Kidney glomerular epithelial cell (primary cell): ENCODE measurements around the gene DDIT4.
"Not testable (repeated sequence)": the region's sequence is repeated elsewhere in the genome, so short reads cannot be mapped to it uniquely, and the experiment has no call there.

ENCODE experiments used
- DNase-seq: peaks from one replicate; lab custom pipeline; 2025; lab: John Stamatoyannopoulos, UW

Gene DDIT4

DNA sequence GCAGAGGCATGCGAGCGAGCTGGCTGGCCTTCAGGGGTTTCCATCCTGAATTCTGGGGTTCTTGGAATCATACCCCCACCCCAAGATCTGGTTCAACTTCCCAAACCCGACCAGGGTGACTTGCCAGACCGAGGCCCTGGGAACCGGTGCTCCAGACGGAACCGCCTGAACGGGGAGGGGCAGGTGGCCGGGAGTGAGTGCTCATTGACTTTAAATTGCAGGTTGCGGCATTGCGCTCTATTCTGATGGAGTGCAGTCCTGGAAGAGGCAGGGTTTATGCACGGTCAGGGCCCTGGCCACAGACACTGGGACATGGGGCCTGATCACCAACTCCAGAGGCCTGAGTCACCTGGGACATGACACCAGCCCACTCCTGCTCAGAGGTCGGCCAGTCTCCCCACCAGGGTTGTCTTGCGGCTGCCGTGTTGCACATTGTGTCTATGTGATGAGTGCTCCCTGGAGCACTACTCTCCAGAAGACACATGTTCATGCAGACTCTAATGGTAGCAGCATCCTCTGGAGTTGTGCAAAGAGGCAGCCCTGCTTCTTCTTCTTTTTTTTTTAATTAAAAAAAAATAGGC, 5.8 kb upstream of the DDIT4 start:
- no peak for DNase-seq

DNA sequence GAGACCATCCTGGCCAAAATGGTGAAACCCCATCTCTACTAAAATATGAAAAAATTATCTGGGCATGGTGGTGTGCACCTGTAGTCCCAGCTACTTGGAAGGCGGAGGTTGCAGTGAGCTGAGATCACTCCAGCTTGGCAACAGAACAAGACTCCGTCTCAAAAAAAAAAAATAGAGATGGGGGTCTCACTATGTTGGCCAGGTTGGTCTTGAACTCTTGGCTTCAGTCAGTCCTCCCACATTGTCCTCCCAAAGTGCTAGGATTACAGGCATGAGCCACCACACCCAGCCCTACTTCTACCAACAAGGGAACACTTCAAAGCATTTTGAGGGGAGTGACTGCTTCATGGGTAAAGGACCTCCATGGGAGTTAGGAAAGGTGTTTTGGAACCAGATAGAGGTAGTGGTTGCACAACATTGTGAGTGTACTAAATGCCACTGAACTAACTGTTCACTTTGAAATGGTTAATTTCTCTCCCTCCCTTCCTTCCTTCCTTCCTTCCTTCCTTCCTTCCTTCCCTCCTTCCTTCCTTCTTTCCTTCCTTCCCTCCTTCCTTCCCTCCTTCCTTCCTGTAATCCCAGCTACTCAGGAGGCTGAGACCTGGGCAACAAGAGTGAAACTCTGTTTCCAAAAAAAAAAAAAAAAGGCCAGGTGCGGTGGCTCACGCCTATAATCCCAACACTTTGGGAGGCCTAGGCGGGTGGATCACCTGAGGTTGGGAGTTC, 5.1 kb upstream of the DDIT4 start:
- DNase-seq, result not testable (repeated sequence)

DNA sequence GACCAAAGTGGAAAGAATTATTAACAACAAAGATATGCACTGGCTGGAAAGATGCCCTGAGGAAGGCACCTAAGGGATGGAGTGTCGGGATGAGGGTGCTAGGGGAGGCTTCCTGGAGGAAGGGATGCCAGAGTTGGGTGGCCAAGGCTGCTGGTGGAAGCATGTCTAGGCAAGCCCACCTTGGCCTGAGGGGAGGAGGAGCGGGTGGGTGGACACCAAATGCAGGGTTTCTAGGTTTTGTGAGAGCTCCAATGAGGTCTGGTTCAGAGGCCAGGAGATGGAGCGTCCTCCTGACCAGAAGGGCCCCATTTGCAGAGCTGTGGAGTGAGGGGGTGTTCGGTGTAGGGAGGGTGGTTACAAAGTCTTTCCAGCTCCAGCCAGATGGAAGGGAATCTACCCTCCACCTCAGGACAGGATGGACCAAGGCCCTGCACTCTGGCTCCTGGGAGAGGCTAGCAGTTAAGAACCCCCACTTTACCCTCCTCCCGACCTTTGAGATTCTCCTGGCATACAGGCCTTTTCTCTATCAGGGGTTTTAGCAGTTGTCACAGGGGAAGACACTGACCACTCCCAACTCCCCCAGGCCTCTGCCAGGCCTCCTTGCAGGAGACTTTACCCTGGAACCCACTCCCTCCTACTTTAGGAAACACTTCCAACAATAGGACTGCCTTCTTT, 3.0 kb upstream of the DDIT4 start:
- no peak for DNase-seq

DNA sequence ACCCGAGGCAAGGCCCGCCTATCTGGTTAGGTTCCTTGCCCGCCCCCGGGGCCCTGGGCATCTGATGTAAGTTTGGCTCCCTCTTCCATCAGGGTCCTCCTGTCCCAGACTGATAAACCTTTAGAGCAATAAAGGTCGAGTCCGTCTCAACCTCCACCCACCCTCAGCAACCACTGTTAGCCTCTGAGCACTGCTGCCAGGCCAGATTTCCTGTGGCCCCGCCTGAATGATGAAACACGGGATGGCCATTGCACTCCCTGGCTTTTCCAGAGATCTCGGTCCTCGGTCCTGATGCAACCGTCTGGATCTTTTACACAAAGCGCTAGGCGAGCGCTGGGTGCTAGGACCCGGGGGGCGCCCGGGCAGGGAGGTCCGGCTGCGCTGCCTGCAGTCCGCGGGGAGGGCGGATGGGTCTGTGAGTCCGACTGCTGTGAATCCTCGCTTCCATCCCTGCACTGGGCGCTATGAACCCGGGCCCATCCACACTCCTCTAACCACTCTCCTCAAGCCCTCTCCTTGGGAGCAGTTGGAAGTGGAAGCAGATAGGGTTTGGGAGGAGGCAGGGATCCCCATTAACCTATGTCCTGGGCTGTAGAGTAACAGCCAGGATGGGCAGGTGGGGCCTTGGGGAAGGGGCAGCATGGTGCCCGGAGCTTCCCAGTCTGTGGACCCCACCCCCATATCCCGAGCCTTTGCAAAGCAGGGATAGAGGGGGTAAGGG, 875 bp upstream of the DDIT4 start:
- DNase-seq, result peak; percentile 84

DNA sequence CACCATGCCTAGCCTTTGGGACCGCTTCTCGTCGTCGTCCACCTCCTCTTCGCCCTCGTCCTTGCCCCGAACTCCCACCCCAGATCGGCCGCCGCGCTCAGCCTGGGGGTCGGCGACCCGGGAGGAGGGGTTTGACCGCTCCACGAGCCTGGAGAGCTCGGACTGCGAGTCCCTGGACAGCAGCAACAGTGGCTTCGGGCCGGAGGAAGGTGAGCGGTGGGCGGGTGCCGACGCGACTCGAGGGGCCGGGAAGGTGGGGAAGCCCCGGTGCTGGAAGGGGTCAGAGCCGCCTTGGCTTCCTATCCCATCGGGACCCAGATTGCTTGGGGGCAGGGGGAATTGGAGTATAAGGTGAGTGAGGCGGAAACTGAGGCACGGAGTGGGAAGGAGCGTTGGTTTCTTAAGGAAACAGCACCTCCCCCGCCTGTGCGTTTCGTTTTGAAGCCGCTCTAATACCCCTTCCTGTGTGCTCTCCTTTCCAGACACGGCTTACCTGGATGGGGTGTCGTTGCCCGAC, 547 bp downstream of the DDIT4 start:
- no peak for DNase-seq

DNA sequence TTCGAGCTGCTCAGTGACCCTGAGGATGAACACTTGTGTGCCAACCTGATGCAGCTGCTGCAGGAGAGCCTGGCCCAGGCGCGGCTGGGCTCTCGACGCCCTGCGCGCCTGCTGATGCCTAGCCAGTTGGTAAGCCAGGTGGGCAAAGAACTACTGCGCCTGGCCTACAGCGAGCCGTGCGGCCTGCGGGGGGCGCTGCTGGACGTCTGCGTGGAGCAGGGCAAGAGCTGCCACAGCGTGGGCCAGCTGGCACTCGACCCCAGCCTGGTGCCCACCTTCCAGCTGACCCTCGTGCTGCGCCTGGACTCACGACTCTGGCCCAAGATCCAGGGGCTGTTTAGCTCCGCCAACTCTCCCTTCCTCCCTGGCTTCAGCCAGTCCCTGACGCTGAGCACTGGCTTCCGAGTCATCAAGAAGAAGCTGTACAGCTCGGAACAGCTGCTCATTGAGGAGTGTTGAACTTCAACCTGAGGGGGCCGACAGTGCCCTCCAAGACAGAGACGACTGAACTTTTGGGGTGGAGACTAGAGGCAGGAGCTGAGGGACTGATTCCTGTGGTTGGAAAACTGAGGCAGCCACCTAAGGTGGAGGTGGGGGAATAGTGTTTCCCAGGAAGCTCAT, 1.1 kb downstream of the DDIT4 start:
- peak; percentile 53 for DNase-seq

- DNase-seq, result no peak
Measured at GRCh38 chr10:72275351-72276012, 1.8 kb downstream of the DDIT4 start.

DNA sequence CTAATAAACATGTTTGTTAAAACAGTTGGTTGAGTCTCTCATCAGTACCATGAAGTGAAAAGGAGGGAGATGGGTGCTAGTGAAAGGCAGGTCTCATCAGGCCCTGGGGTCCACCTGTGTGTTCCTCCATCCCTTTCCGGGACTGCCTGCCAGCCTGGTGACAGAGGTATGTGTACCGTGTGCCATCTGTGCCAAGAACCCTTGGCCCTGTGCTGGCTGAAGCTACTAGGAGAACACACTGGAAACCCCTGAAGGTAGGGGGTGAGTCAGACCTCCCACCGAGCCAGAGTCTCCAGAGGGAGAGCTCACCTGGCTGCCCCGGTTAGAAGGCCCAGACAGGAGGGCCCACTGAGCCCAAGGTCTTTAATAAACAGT, 2.3 kb downstream of the DDIT4 start:
- DNase-seq, result no peak

DNA sequence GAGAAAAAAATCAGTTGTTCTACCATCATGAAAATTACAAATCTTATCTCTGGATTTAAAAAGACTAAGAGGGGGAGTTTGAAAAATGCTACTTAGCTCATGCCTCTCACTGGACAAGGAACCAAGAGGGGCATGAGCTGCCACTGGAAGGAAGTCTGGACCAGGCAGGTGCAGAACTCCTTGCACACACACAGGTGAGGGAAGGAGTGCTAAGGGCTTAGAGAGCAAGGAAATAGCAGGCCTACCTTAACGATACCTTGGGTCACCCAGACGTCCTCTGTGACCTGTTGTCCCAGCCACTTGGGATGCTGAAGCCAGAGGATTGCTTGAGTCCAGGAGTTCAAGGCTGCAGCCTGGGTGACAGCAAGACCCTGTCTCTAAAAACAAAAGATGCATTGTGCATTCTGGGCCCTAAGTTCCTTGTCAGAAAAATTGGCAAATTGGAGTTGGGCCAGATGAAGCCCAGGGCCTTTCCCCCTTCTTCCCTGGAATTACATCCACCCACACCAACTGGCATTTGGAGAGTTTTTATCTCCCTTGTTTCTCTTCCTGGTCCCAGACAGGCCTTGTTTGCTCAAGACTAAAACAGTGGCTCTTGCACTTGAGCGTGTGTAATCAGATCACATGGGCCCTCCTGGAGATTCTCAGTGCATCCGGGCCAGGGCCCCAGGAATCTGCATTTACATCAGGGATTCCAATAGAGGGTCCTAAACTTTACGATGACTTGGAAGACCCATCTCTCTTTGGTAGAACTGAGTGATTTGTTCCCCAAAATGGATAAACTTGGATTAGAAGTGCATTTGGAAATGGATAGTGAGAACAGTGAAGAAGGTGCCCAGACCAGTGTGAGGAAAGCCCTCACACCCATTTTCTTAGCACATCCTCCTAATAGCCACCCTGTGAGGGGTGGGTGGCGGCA, 3.0 kb downstream of the DDIT4 start:
- DNase-seq, result no peak

DNA sequence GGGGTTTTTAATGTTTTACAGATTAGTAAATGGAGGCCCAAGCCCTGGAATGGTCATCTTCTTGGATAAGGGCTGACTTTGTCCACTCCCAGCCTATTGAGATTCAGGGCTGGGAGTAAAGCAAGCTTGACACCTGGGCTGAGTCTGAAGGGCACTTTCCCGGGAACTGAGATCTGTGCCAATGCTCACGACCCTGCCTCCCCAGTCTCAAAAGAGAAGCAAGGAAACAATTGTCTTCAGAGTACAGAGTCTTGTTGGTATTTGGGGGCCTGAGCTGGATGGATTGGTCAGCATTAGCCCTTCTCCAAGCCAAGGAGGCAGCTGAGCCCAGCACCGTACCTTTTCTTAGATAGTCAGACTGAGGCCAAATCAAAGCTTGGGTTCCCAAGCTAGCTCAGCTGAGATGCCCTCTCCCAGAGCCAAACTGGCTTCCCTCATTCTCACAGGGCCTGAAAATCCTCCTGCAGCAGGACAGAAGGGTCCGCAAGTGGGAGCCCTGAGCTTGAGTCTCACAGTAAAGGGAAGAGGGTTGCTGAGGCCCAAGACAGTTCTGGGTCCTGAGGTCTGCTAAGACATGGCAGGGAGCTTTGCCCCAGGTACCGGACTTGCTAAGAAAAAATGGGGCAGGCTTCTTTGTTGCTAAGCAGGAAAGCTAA, 3.7 kb downstream of the DDIT4 start:
- no peak for DNase-seq

GRCh38 chr10:72277996-72278667, 4.4 kb downstream of the DDIT4 start:
- DNase-seq, result no peak

GRCh38 chr10:72278668-72279393, 5.1 kb downstream of the DDIT4 start:
- DNase-seq, result no peak

DNA sequence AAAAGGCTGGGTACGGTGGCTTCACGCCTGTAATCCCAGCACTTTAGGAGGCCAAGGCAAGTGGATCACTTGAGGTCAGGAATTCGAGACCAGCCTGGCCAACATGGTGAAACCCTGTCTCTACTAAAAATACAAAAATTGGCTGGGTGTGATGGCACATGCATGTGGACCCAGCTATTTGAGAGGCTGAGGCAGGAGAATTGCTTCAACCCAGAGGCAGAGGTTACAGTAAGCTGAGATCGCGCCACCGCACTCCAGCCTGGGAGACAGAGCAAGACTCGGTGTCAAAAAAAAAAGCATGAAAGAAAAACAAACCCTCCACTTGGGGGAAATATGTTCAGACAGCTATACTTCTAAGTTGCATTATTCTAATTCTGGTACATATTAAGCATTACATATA, 5.9 kb downstream of the DDIT4 start:
- not testable (repeated sequence) for DNase-seq

- DNase-seq, result no peak
Measured at GRCh38 chr10:72283131-72283530, 9.4 kb downstream of the DDIT4 start.

DNA sequence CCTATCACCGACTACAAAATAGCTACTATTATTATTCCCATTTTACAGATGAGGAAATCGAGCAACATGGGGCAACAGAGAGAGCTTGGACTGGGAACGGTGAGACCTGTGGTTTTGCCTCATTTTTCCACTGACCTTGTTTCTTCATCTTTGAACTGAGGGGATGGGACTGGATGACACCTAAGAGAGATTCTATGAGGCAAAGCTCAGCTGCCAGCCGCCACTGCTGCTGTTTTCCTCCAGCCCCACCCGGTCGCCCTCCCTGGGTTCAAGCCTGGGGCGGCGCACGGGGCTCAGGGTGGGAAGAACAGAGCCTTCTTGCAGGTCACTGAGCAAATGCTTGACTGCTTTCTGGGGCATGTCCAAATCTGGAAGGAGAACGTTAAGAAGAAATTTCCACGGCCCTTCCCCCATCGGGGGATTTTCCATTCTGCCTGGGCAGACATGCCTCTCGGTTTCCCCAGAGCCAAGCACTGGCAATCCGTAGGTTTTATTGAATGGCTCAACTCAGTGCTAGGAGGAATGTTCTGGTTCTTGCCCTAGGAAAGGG, 12.3 kb downstream of the DDIT4 start:
- DNase-seq, result peak; percentile 18

DNA sequence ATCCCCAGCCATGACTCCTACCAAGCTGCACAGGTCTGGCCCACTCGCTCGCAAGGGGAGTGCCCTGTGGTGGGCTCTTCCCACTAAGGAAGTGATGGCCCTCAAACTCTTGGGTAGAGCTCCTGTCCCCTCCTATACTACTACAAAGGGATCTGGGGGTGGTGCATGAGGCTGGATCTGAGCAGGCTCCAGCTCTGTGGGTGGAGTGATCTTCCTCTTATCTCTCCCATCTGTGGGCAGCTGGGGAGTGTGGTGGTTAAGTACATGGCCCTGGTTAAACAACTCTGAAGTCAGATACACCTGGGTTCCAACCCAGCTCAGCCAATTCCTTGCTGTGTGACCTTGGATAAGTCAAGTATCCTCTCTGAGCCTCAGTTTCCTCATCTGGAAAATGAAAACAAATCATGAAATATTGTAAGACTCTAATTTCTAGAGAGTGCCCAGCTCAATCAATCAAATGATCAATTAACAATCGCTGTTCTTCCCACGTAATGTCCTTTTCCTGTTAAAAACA, 17.4 kb downstream of the DDIT4 start:
- no peak for DNase-seq

GRCh38 chr10:72292223-72292691, 18.5 kb downstream of the DDIT4 start:
- DNase-seq, result no peak

DNA sequence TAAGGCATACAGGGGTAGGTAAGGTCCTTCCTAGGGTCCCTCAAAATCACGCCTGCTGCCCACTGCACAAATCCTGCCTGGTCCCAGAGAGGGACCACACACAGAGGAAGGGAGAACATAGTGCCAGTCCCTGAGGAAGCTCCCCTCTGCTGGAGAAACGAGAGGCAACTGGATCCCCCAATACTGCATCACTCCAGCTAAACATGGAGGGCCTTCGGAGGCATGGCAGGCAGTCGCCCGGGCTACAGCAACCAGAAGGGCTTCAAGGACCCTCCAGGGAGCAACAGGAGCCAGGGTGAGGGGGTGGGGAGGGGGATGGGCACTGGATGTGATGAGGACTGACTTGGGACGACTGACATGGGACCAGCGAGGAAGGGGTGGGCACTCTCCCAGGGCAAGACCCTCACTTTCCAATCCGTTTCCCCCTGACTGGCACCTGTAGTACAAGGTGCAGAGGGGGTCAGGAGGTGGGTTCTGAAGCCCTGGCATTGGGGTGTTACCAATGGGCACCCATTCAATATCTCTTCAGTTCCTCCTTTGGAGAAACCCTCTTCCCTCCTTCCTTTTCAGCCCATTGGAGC, 21.7 kb downstream of the DDIT4 start:
- no peak for DNase-seq
